K562 (cell line): ENCODE measurements around the gene SLC25A45. TPM values are rescaled to one million over a fixed set of nuclear protein-coding genes. Genes with fewer than 3 reads are reported as not detected.

ENCODE experiments used
- ATAC-seq: fragments of 200-7000 bp; cut with Tn5 transposase; 3 replicates; pipeline ENCODE4 v1.9.1; 2020; ENCODE audit warnings: moderate library complexity
- BruUV-seq: library from RNA; stranded (reverse); fragments of 400-500 nt; replicated peaks from 2 replicates; lab custom pipeline; 2021; lab: Mats Ljungman, UMichigan
- CTCF ChIA-PET: fragments of 300-600 bp; formaldehyde crosslinking; extraction: SDS; loops from one replicate; lab custom pipeline; 2021; ENCODE audit warnings: low intra/inter-chr PET ratio; lab: Yijun Ruan, JAX
- POLR2A ChIA-PET: fragments of 300-600, 350-650 bp; sonication (Branson Sonifier 250); formaldehyde crosslinking; extraction: SDS; loops from one replicate; lab custom pipeline; 2021; ENCODE audit warnings: antibody characterized with exemption, inconsistent platforms; lab: Yijun Ruan, JAX
- DNase-seq, 4 experiments: peaks; one replicate each; pipeline versions ENCODE4 v3.0.0 to v3.0.0-alpha.2; 2011 to 2018; ENCODE audit warnings: low spot score in 3 of 4, mixed read lengths in 3 of 4; ENCODE audit errors: extremely low read depth in 1 of 4
- FAIRE-seq: peaks from 2 replicates; lab custom pipeline; 2011; peaks lifted over from hg19 to GRCh38; lab: Jason Lieb, UNC
- H2AFZ ChIP-seq: 2 replicates; pipeline ENCODE4 v1.6.0; 2011; ENCODE audit warnings: low read depth, low read length, control low read depth, inconsistent platforms
- H3K27ac ChIP-seq: fragments of 200-600 bp; 3 replicates; pipeline ENCODE4 v1.8.0; 2011; ENCODE audit warnings: low read depth, mild to moderate bottlenecking, control low read depth, inconsistent platforms, low read length, moderate library complexity, mixed read lengths; ENCODE audit errors: extremely low read depth
- H3K27me3 ChIP-seq, 2 experiments: fragments of 300-600 bp in 1 of 2; 2 replicates in 1 of 2; 3 replicates in 1 of 2; pipeline versions ENCODE4 v1.6.0 to v1.8.0; 2011; ENCODE audit warnings: inconsistent platforms in 2 of 2, low read length in 2 of 2, mild to moderate bottlenecking in 1 of 2, mixed read lengths in 1 of 2, moderate library complexity in 1 of 2; ENCODE audit not compliant: control insufficient read depth in 2 of 2, insufficient read depth in 2 of 2
- H3K36me3 ChIP-seq: fragments of 300-600 bp; 3 replicates; pipeline ENCODE4 v1.8.0; 2011; ENCODE audit warnings: mild to moderate bottlenecking, low read length, inconsistent platforms; ENCODE audit not compliant: control insufficient read depth, insufficient read depth
- H3K4me1 ChIP-seq, 2 experiments: fragments of 200-600 bp in 1 of 2; replicated peaks in 1 of 2; 2 replicates in 1 of 2; 3 replicates in 1 of 2; pipeline versions ENCODE4 v1.5.1 to v1.8.0; 2011; ENCODE audit warnings: inconsistent platforms in 2 of 2, low read length in 2 of 2, mild to moderate bottlenecking in 1 of 2, mixed read lengths in 1 of 2, moderate library complexity in 1 of 2; ENCODE audit not compliant: control insufficient read depth in 2 of 2, insufficient read depth in 2 of 2
- H3K4me2 ChIP-seq: 2 replicates; pipeline ENCODE4 v1.6.1; 2011; ENCODE audit warnings: low read length, control low read depth, inconsistent platforms, mixed read lengths; ENCODE audit not compliant: insufficient read depth
- H3K4me3 ChIP-seq: fragments of 200-600 bp; sonication (generic), shearing (Covaris generic); 2 replicates; pipeline ENCODE4 v1.5.1; 2016; ENCODE audit warnings: control low read depth, inconsistent platforms
- H3K79me2 ChIP-seq: fragments of 200-600 bp; 3 replicates; pipeline ENCODE4 v1.8.0; 2011; ENCODE audit warnings: low read length, inconsistent platforms; ENCODE audit not compliant: control insufficient read depth, insufficient read depth
- H3K9ac ChIP-seq, 2 experiments: 2 replicates each; pipeline versions ENCODE4 v1.6.0 to v1.6.1; 2011; ENCODE audit warnings: low read depth in 2 of 2, low read length in 2 of 2, control low read depth in 1 of 2, inconsistent platforms in 1 of 2, mild to moderate bottlenecking in 1 of 2, mixed read lengths in 1 of 2; ENCODE audit not compliant: insufficient read depth in 1 of 2
- H3K9me1 ChIP-seq: one replicate; pipeline ENCODE4 v1.6.0; 2011; ENCODE audit warnings: inconsistent platforms, mild to moderate bottlenecking, low read length, moderate library complexity; ENCODE audit not compliant: control insufficient read depth, insufficient read depth
- H3K9me3 ChIP-seq: replicated peaks from 2 replicates; pipeline ENCODE4 v1.5.1; 2011; ENCODE audit warnings: low read depth, low read length, inconsistent platforms; ENCODE audit not compliant: control insufficient read depth, insufficient read depth
- H4K20me1 ChIP-seq: replicated peaks from 2 replicates; pipeline ENCODE4 v1.6.1; 2011; ENCODE audit warnings: low read length, inconsistent platforms, mixed read lengths; ENCODE audit not compliant: control insufficient read depth, insufficient read depth
- ARID1B ChIP-seq: fragments of 450-650 bp; IDR thresholded peaks from 2 replicates; pipeline ENCODE4 v1.6.1; 2016; ENCODE audit warnings: antibody characterized with exemption, mild to moderate bottlenecking, inconsistent platforms
- FOXA1 ChIP-seq: fragments of 450-650 bp; IDR thresholded peaks from 2 replicates; pipeline ENCODE4 v1.6.1; 2016; ENCODE audit warnings: mild to moderate bottlenecking, borderline replicate concordance
- HLTF ChIP-seq: fragments of 450-650 bp; IDR thresholded peaks from 2 replicates; pipeline ENCODE4 v1.6.1; 2016
- KDM1A ChIP-seq, 2 experiments: fragments of 450-650 bp; IDR thresholded peaks; 2 replicates each; pipeline ENCODE4 v1.6.1; 2016; ENCODE audit warnings: mild to moderate bottlenecking in 2 of 2
- NBN ChIP-seq: fragments of 450-650 bp; IDR thresholded peaks from 2 replicates; pipeline ENCODE4 v1.6.1; 2016; ENCODE audit warnings: low read depth, mild to moderate bottlenecking
- NCOA6 ChIP-seq: fragments of 450-650 bp; IDR thresholded peaks from 2 replicates; pipeline ENCODE4 v1.6.1; 2017; ENCODE audit warnings: mild to moderate bottlenecking
- TBP ChIP-seq: optimal IDR thresholded peaks from 2 replicates; pipeline ENCODE3; 2011; ENCODE audit warnings: low read depth, low read length, improper control_type of control experiment
- TCF3 ChIP-seq: sonication (generic); formaldehyde crosslinking; IDR thresholded peaks from 2 replicates; pipeline ENCODE4 v1.4.0; 2020; ENCODE audit warnings: mild to moderate bottlenecking, missing genetic modification reagents
- ZBTB7A ChIP-seq: IDR thresholded peaks from 2 replicates; pipeline ENCODE4 v1.6.1; 2011; ENCODE audit warnings: low read depth, mild to moderate bottlenecking, low read length, moderate library complexity, borderline replicate concordance; ENCODE audit not compliant: control insufficient read depth
- ZNF253 ChIP-seq: fragments of 250-450 bp; sonication (Bioruptor Pico); conservative IDR thresholded peaks from 2 replicates; pipeline ENCODE4 v1.6.1; 2021; ENCODE audit warnings: mild to moderate bottlenecking
- ZNF3 ChIP-seq: fragments of 250-450 bp; sonication (Bioruptor Pico); IDR thresholded peaks from 2 replicates; pipeline ENCODE4 v1.5.0; 2021; ENCODE audit warnings: mild to moderate bottlenecking, moderate library complexity
- ZNF644 ChIP-seq: fragments of 200-800 bp; sonication (Bioruptor generic); IDR thresholded peaks from 2 replicates; pipeline ENCODE4 v1.6.1; 2016; ENCODE audit warnings: low read depth, missing genetic modification characterization, missing compliant biosample characterization
- WGBS: fragments of 100-300 bp; shearing (Covaris generic); methylation state at CpG from one replicate; pipeline ENCODE4 v1.1.6; 2016; ENCODE audit warnings: low coverage, mixed read lengths; ENCODE audit not compliant: insufficient coverage; ENCODE audit errors: missing lambda C conversion rate; 5-methylcytosine and 5-hydroxymethylcytosine counted together
- in situ Hi-C: fragments of 300-500 bp; cut with MboI; formaldehyde crosslinking; loops from 4 replicates; pipeline ENCODE4 v1.15.0; 2018; ENCODE audit warnings: inconsistent platforms, mixed read lengths
- intact Hi-C: fragments of 100-400 bp; cut with micrococcal nuclease; formaldehyde crosslinking; loops from 2 replicates; pipeline ENCODE4 v1.14.2; 2022
- polyA plus RNA-seq, 8 experiments: library from polyadenylated mRNA; depleted of rRNA in 4 of 8; stranded (reverse) in 5 of 8; unstranded in 3 of 8; fragments of >200 nt; fragmentation: Nextera tagmentation in 2 of 8; fragmentation: Illumina TruSeq in 1 of 8; extraction: Ambion mirVana in 2 of 8; extraction: Trizol in 1 of 8; gene quantifications; 2 replicates each; pipeline versions ENCODE4 v1.2.1 to v1.2.3, GENCODE V29; 2011 to 2014; ENCODE audit warnings: inconsistent platforms in 1 of 8, missing spikeins in 1 of 8
- total RNA-seq, 7 experiments: library from RNA; depleted of rRNA in 6 of 7; stranded (reverse); fragments of >200 nt in 6 of 7; fragmentation: Illumina TruSeq in 2 of 7; extraction: Trizol in 2 of 7; gene quantifications; 2 replicates each; pipeline versions ENCODE4 v1.2.1 to v1.2.3, GENCODE V29; 2011 to 2021; ENCODE audit warnings: low replicate concordance in 1 of 7
- TF ChIP-seq, protein P1 (sequence below): IDR thresholded peaks from 2 replicates; pipeline ENCODE4 v1.6.1; 2012; ENCODE audit warnings: low read depth, low read length, improper control_type of control experiment, borderline replicate concordance
- TF ChIP-seq, protein P2 (sequence below): fragments of 450-650 bp; IDR thresholded peaks from 2 replicates; pipeline ENCODE4 v1.6.1; 2017; ENCODE audit warnings: antibody characterized with exemption, mild to moderate bottlenecking

The SLC25A45 gene
- total and polyA plus RNA-seq, 9 of the 15 experiments (the other 6 are each of a cell fraction or from before 2014, with no cell fraction given): 0.15 to 2.3 (median 0.68) TPM

DNA sequence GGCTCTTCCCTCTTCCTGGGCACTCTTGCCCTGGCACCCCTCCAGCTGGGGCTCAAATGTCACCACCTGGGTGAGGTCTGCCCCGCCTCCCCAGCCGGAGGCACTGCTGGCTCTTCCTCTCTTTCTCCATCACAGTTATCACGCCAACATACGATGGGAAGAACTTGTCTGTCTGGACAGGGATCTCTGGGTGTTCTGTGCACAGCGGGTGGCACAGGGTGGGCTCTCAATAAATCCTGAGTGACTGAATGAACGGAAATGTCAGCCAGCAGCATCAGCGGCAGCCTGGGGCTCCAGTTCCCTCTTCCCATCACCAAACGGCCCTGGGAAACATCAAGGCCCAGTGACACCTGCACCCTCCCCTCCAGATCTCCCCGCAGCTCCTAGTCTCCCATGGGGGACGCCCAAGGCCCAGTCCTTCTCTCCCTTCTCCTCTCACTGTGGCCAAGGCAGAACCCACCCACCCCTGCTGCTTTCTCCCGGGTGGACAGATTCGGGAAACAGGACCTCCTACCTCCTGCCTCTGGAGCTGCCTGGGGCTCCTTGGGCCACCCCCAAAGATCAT, 440 bp upstream of the SLC25A45 start (continued):
- TF ChIP-seq, protein P1, sequence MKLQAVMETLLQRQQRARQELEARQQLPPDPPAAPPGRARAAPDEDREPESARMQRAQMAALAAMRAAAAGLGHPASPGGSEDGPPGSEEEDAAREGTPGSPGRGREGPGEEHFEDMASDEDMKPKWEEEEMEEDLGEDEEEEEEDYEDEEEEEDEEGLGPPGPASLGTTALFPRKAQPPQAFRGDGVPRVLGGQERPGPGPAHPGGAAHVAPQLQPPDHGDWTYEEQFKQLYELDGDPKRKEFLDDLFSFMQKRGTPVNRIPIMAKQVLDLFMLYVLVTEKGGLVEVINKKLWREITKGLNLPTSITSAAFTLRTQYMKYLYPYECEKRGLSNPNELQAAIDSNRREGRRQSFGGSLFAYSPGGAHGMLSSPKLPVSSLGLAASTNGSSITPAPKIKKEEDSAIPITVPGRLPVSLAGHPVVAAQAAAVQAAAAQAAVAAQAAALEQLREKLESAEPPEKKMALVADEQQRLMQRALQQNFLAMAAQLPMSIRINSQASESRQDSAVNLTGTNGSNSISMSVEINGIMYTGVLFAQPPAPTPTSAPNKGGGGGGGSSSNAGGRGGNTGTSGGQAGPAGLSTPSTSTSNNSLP: no peak
- no peak for TF ChIP-seq ZNF644

DNA sequence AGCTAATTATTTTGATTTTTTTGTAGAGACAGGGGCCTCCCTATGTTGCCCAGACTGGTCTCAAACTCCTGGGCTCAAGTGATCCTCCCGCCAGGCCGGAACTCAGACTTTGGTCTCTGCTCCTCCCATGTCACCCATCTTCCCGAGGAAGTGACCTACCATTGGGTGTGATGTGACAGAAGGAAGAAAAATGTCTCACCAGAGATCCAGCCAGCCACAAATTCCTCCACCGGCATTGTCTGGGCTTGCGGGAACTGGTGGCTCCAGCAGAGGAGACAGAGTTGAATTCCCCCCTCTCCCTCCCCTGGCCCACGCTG, 772 bp downstream of the SLC25A45 start:
- ChIA-PET CTCF (interaction anchor here (0.9 to 1.3 kb wide), 2 partner anchors 86 to 87 kb away, joined by 4 to 5 read pairs; no protein-coding TSS in a partner anchor), POLR2A (interaction anchor here (0.6 to 16.2 kb wide), 13 partner anchors 8 to 231 kb away, joined by 3 to 253 read pairs (median 4); partner anchors contain the start of genes MALAT1 and NEAT1)
- no TSS peak for BruUV-seq
- in situ Hi-C loops: no loop called here
- Histone ChIP-seq H3K4me3 (peak overlapping the region; percentile 37), H3K9me1 (no peaks in the 10 kb centered on the region), H3K79me2 (peaks cover 3% of the 10 kb centered on the region), H3K4me1 (peaks cover 33 to 80% of the 10 kb centered on the region in 2 experiments), H3K9ac (peak overlapping the region; percentile 85 to 88), H3K27me3 (no peaks in the 10 kb centered on the region), H4K20me1 (no peaks in the 10 kb centered on the region), H3K4me2 (peak overlapping the region; percentile 80), H3K9me3 (no peaks in the 10 kb centered on the region), H3K27ac (peak overlapping the region; percentile 93), H3K36me3 (no peaks in the 10 kb centered on the region), H2AFZ (peak overlapping the region; percentile 86)
- DNase-seq (peak in 1 of 4 experiments; percentile 88), FAIRE-seq (no peak), ATAC-seq (peak; percentile 20)
- intact Hi-C loops: loop anchor here (1.0 to 2.0 kb wide), 3 partner anchors 35 to 129 kb away; no protein-coding TSS in a partner anchor
- WGBS: 6% methylated on average over 6 of the region's 6 CpGs
- TF ChIP-seq ARID1B: no peak
- TF ChIP-seq FOXA1: no peak
- TF ChIP-seq TCF3 (CRISPR knock-in tag): peak; percentile 35; the same call in 1 of the 2 replicates
- no peak for TF ChIP-seq NCOA6
- TF ChIP-seq ZBTB7A: no peak
- TF ChIP-seq TBP: no peak
- TF ChIP-seq KDM1A (IDR thresholded peaks at IDR 0.05): 0 out of 4 replicates have a peak, but pooled peaks of 1 of the 2 experiments have one; percentile 5
- no peak for TF ChIP-seq HLTF
- TF ChIP-seq, protein P2, sequence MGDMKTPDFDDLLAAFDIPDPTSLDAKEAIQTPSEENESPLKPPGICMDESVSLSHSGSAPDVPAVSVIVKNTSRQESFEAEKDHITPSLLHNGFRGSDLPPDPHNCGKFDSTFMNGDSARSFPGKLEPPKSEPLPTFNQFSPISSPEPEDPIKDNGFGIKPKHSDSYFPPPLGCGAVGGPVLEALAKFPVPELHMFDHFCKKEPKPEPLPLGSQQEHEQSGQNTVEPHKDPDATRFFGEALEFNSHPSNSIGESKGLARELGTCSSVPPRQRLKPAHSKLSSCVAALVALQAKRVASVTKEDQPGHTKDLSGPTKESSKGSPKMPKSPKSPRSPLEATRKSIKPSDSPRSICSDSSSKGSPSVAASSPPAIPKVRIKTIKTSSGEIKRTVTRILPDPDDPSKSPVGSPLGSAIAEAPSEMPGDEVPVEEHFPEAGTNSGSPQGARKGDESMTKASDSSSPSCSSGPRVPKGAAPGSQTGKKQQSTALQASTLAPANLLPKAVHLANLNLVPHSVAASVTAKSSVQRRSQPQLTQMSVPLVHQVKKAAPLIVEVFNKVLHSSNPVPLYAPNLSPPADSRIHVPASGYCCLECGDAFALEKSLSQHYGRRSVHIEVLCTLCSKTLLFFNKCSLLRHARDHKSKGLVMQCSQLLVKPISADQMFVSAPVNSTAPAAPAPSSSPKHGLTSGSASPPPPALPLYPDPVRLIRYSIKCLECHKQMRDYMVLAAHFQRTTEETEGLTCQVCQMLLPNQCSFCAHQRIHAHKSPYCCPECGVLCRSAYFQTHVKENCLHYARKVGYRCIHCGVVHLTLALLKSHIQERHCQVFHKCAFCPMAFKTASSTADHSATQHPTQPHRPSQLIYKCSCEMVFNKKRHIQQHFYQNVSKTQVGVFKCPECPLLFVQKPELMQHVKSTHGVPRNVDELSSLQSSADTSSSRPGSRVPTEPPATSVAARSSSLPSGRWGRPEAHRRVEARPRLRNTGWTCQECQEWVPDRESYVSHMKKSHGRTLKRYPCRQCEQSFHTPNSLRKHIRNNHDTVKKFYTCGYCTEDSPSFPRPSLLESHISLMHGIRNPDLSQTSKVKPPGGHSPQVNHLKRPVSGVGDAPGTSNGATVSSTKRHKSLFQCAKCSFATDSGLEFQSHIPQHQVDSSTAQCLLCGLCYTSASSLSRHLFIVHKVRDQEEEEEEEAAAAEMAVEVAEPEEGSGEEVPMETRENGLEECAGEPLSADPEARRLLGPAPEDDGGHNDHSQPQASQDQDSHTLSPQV: no peak
- TF ChIP-seq ZNF253 (CRISPR knock-in tag): no peak
- no peak for TF ChIP-seq ZNF3 (CRISPR knock-in tag)
- no peak for TF ChIP-seq NBN
